ENCODE results near the gene ZNF888. TPM values are rescaled to one million over a fixed set of nuclear protein-coding genes. Genes with fewer than 3 reads are reported as not detected.

The ZNF888 gene
- total and polyA plus RNA-seq, 9 of the 15 experiments (the other 6 are each of a cell fraction or from before 2014, with no cell fraction given), result 1.6 to 13.3 (median 9.9) TPM

- TF ChIP-seq SRSF7 (optimal IDR thresholded peaks at IDR 0.05; ENCODE audit: low read depth, low read length) (no peak), GABPA (tag; conservative IDR thresholded peaks at IDR 0.05; ENCODE audit: low read depth) (peak; percentile 48; the same call in 1 of the 2 replicates), ZBTB34 (CRISPR knock-in tag; IDR thresholded peaks at IDR 0.05) (peak; percentile 41; the same call in 1 of the 2 replicates), CREB3 (tag; conservative IDR thresholded peaks at IDR 0.05; ENCODE audit: low read depth) (peak; percentile 91), HDAC3 (IDR thresholded peaks at IDR 0.05; ENCODE audit: borderline replicate concordance, partially characterized antibody) (peak; percentile 98), ZNF316 (IDR thresholded peaks at IDR 0.05) (peak; percentile 87), MAZ (CRISPR knock-in tag; conservative IDR thresholded peaks at IDR 0.05 in 1 of 2, IDR thresholded peaks at IDR 0.05 in 1 of 2) (peak; percentile 57 to 84; a peak in 3 of 4 replicates), ZFP36 (IDR thresholded peaks at IDR 0.05; ENCODE audit: low read depth, low read length, partially characterized antibody) (no peak), SMAD3 (CRISPR knock-in tag; conservative IDR thresholded peaks at IDR 0.05) (peak; percentile 85; the same call in 1 of the 2 replicates), ZNF174 (CRISPR knock-in tag; IDR thresholded peaks at IDR 0.05) (no peak), ZKSCAN8 (CRISPR knock-in tag; IDR thresholded peaks at IDR 0.05) (peak; percentile 86), TCF7L2 (IDR thresholded peaks at IDR 0.05; ENCODE audit: low read depth, low read length) (no peak), TOE1 (IDR thresholded peaks at IDR 0.05; ENCODE audit: borderline replicate concordance) (peak; percentile 55; the same call in 1 of the 2 replicates), TOE1 (CRISPR knock-in tag; IDR thresholded peaks at IDR 0.05; ENCODE audit: borderline replicate concordance, low read depth) (no peak), HMGN3 (IDR thresholded peaks at IDR 0.05; ENCODE audit: borderline replicate concordance, extremely low read depth, insufficient read length, low read depth, low read length) (peak; percentile 85), U2AF1 (optimal IDR thresholded peaks at IDR 0.05; ENCODE audit: low read depth, low read length) (no peak), HIVEP1 (CRISPR knock-in tag; IDR thresholded peaks at IDR 0.05) (no peak; the same call in 1 of the 2 replicates), C11orf30 (IDR thresholded peaks at IDR 0.05; ENCODE audit: low read depth) (peak; percentile 90), PTRF (tag; IDR thresholded peaks at IDR 0.05) (peak; percentile 81), ETS2 (tag; IDR thresholded peaks at IDR 0.05; ENCODE audit: borderline replicate concordance, poor library complexity, severe bottlenecking) (no peak), ETS1 (conservative IDR thresholded peaks at IDR 0.05; ENCODE audit: control insufficient read depth, low read depth, low read length) (peak; percentile 58; the same call in 1 of the 2 replicates), FOXO4 (CRISPR knock-in tag; IDR thresholded peaks at IDR 0.05) (no peak)
Observed at GRCh38 chr19:52936151-52936953, 13.1 kb upstream of the ZNF888 start (continued).
